K562 (cell line): ENCODE measurements around the gene PACC1. TPM values are rescaled to one million over a fixed set of nuclear protein-coding genes. Genes with fewer than 3 reads are reported as not detected.

Experiments used
- CTCF ChIP-seq, 3 experiments: IDR thresholded peaks in 2 of 3; conservative IDR thresholded peaks in 1 of 3; 2 replicates each; pipeline ENCODE4 v1.5.1; 2011 to 2012; ENCODE audit warnings: low read length in 3 of 3, mild to moderate bottlenecking in 3 of 3, control low read depth in 2 of 3, improper control_type of control experiment in 1 of 3, inconsistent platforms in 1 of 3, low read depth in 1 of 3, mixed read lengths in 1 of 3, moderate library complexity in 1 of 3; ENCODE audit not compliant: insufficient read depth in 2 of 3
- CTCFL ChIP-seq: IDR thresholded peaks from 2 replicates; pipeline ENCODE4 v1.6.1; 2011; ENCODE audit warnings: borderline replicate concordance, low read depth, mild to moderate bottlenecking, moderate library complexity, low read length; ENCODE audit not compliant: insufficient read depth, poor library complexity, severe bottlenecking
- DMBX1 ChIP-seq: fragments of 250-450 bp; sonication (Bioruptor Pico); IDR thresholded peaks from 2 replicates; pipeline ENCODE4 v1.8.0; 2022; ENCODE audit warnings: inconsistent platforms, mild to moderate bottlenecking, moderate library complexity, borderline replicate concordance
- FOXM1 ChIP-seq, 2 experiments: fragments of 450-650 bp in 1 of 2; sonication (generic) in 1 of 2; formaldehyde crosslinking in 1 of 2; IDR thresholded peaks; 2 replicates each; pipeline versions ENCODE4 v1.6.1 to v1.9.0; 2017 to 2022; ENCODE audit warnings: low read depth in 2 of 2, mild to moderate bottlenecking in 2 of 2, missing genetic modification reagents in 1 of 2, moderate library complexity in 1 of 2
- NEUROD1 ChIP-seq: fragments of 150-350 bp; IDR thresholded peaks from 2 replicates; pipeline ENCODE4 v1.6.1; 2014; ENCODE audit warnings: borderline replicate concordance, low read length, low read depth; ENCODE audit not compliant: partially characterized antibody
- NR1H2 ChIP-seq: sonication (generic); formaldehyde crosslinking; IDR thresholded peaks from 2 replicates; pipeline ENCODE4 v1.4.0; 2020; ENCODE audit warnings: mild to moderate bottlenecking, missing genetic modification reagents
- PBX2 ChIP-seq, 2 experiments: IDR thresholded peaks in 1 of 2; conservative IDR thresholded peaks in 1 of 2; 2 replicates each; pipeline ENCODE4 v1.6.1; 2016; ENCODE audit warnings: low read depth in 2 of 2, mild to moderate bottlenecking in 1 of 2, missing compliant biosample characterization in 1 of 2, missing genetic modification characterization in 1 of 2, moderate library complexity in 1 of 2
- ZNF253 ChIP-seq: fragments of 250-450 bp; sonication (Bioruptor Pico); conservative IDR thresholded peaks from 2 replicates; pipeline ENCODE4 v1.6.1; 2021; ENCODE audit warnings: mild to moderate bottlenecking
- ZNF584 ChIP-seq: fragments of 200-800 bp; sonication (Bioruptor generic); IDR thresholded peaks from 2 replicates; pipeline ENCODE4 v1.6.1; 2016; ENCODE audit warnings: low read depth, mild to moderate bottlenecking, missing genetic modification characterization, missing compliant biosample characterization
- polyA plus RNA-seq, 8 experiments: library from polyadenylated mRNA; depleted of rRNA in 4 of 8; stranded (reverse) in 5 of 8; unstranded in 3 of 8; fragments of >200 nt; fragmentation: Nextera tagmentation in 2 of 8; fragmentation: Illumina TruSeq in 1 of 8; extraction: Ambion mirVana in 2 of 8; extraction: Trizol in 1 of 8; gene quantifications; 2 replicates each; pipeline versions ENCODE4 v1.2.1 to v1.2.3, GENCODE V29; 2011 to 2014; ENCODE audit warnings: inconsistent platforms in 1 of 8, missing spikeins in 1 of 8
- total RNA-seq, 7 experiments: library from RNA; depleted of rRNA in 6 of 7; stranded (reverse); fragments of >200 nt in 6 of 7; fragmentation: Illumina TruSeq in 2 of 7; extraction: Trizol in 2 of 7; gene quantifications; 2 replicates each; pipeline versions ENCODE4 v1.2.1 to v1.2.3, GENCODE V29; 2011 to 2021; ENCODE audit warnings: low replicate concordance in 1 of 7
- TF ChIP-seq, protein P1 (sequence below): sonication (generic); formaldehyde crosslinking; IDR thresholded peaks from 2 replicates; pipeline ENCODE4 v1.9.0; 2022; ENCODE audit warnings: mild to moderate bottlenecking, missing genetic modification reagents
- TF ChIP-seq, protein P2 (sequence below), 3 experiments: fragments of 200-800 bp in 1 of 3; sonication (Bioruptor generic) in 1 of 3; sonication (generic) in 1 of 3; formaldehyde crosslinking in 1 of 3; IDR thresholded peaks; 2 replicates each; pipeline versions ENCODE4 v1.6.1 to v1.8.0; 2016 to 2022; ENCODE audit warnings: mild to moderate bottlenecking in 2 of 3, missing compliant biosample characterization in 2 of 3, missing genetic modification characterization in 2 of 3, missing genetic modification reagents in 1 of 3
- TF ChIP-seq, protein P3 (sequence below): sonication (generic); formaldehyde crosslinking; IDR thresholded peaks from 2 replicates; pipeline ENCODE4 v1.9.0; 2022; ENCODE audit warnings: mild to moderate bottlenecking, missing genetic modification reagents

PACC1 gene
- total and polyA plus RNA-seq, 9 of the 15 experiments (the other 6 are each of a cell fraction or from before 2014, with no cell fraction given) = 7.1 to 19.3 (median 14.9) TPM

- TF ChIP-seq CTCF (IDR thresholded peaks at IDR 0.05 in 2 of 3, conservative IDR thresholded peaks at IDR 0.05 in 1 of 3; ENCODE audit: insufficient read depth in 2 of 3, low read depth in 1 of 3, low read length in 3 of 3) (peak; percentile 95 to 99 (median 99)), NEUROD1 (no peak), FOXM1 (IDR thresholded peaks at IDR 0.05; ENCODE audit: low read depth) (no peak), FOXM1 (CRISPR knock-in tag; IDR thresholded peaks at IDR 0.05; ENCODE audit: low read depth) (no peak), CTCFL (peak; percentile 26), DMBX1 (CRISPR knock-in tag) (0 out of 2 replicates have a peak, but pooled peaks have one; percentile 31), PBX2 (CRISPR knock-in tag; IDR thresholded peaks at IDR 0.05; ENCODE audit: low read depth) (no peak), PBX2 (tag; conservative IDR thresholded peaks at IDR 0.05; ENCODE audit: low read depth) (no peak), NR1H2 (no peak), ZNF253 (CRISPR knock-in tag) (no peak), ZNF584 (CRISPR knock-in tag) (no peak)
- TF ChIP-seq, protein P1, sequence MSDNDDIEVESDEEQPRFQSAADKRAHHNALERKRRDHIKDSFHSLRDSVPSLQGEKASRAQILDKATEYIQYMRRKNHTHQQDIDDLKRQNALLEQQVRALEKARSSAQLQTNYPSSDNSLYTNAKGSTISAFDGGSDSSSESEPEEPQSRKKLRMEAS = no peak
- TF ChIP-seq, protein P2, sequence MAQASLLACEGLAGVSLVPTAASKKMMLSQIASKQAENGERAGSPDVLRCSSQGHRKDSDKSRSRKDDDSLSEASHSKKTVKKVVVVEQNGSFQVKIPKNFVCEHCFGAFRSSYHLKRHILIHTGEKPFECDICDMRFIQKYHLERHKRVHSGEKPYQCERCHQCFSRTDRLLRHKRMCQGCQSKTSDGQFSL (CRISPR knock-in tag; IDR thresholded peaks at IDR 0.05) = no peak
- TF ChIP-seq, protein P2 (tag; IDR thresholded peaks at IDR 0.05) = no peak
- TF ChIP-seq, protein P3, sequence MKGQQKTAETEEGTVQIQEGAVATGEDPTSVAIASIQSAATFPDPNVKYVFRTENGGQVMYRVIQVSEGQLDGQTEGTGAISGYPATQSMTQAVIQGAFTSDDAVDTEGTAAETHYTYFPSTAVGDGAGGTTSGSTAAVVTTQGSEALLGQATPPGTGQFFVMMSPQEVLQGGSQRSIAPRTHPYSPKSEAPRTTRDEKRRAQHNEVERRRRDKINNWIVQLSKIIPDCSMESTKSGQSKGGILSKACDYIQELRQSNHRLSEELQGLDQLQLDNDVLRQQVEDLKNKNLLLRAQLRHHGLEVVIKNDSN (CRISPR knock-in tag) = no peak
Measured at GRCh38 chr1:212455803-212456528, 41.3 kb upstream of the PACC1 start (continued).
